ENCODE data around the gene PSMD1. TPM values are rescaled to one million over a fixed set of nuclear protein-coding genes. Genes with fewer than 3 reads are reported as not detected.

The PSMD1 gene
- polyA plus RNA-seq, 1 donor from 2014 or later, result 83.8 TPM

GRCh38 chr2:231198291-231199173 is 141.9 kb downstream of the PSMD1 start, which contains the start of gene ARMC9:
ARMC9 (plus strand) TSS chr2:231198631; CDS start chr2:231206239, 7,608 bp downstream.
- no peaks in the 10 kb centered on the region for H3K27me3 ChIP-seq (ENCODE audit: insufficient read depth, low read depth, low read length)
- H3F3A ChIP-seq (ENCODE audit: insufficient read depth, low read length, poor library complexity, severe bottlenecking), result no peaks in the 10 kb centered on the region
- no peaks in the 10 kb centered on the region for H3K36me3 ChIP-seq (ENCODE audit: insufficient read depth, low read length)
- H3K9ac ChIP-seq (ENCODE audit: low read length), result peak within 1 kb of the TSS; percentile 77
- H3K27ac ChIP-seq (ENCODE audit: low read length), result peak within 1 kb of the TSS; percentile 54
- H3K9me2 ChIP-seq (ENCODE audit: insufficient read depth, low read length), result no peaks in the 10 kb centered on the region
- no peaks in the 10 kb centered on the region for H3K9me3 ChIP-seq (ENCODE audit: low read length)
- peaks cover 12% of the 10 kb centered on the region for H3K79me2 ChIP-seq (replicated peaks; ENCODE audit: insufficient read depth, low read length)
- H4K20me1 ChIP-seq (ENCODE audit: insufficient read depth), result no peaks in the 10 kb centered on the region
- peak within 1 kb of the TSS; percentile 80 for H2AFZ ChIP-seq (ENCODE audit: low read depth, low read length)
- TF ChIP-seq TAF1 (IDR thresholded peaks at IDR 0.05; ENCODE audit: low read depth), result no peak
- TF ChIP-seq POLR2AphosphoS5 (IDR thresholded peaks at IDR 0.05), result peak; percentile 58
- peak; percentile 34 for TF ChIP-seq SMC3 (conservative IDR thresholded peaks at IDR 0.05; ENCODE audit: poor library complexity)
- peak; percentile 34 for TF ChIP-seq EP300 (conservative IDR thresholded peaks at IDR 0.05; ENCODE audit: poor library complexity, severe bottlenecking)
- TF ChIP-seq MXI1 (conservative IDR thresholded peaks at IDR 0.05; ENCODE audit: poor library complexity, severe bottlenecking), result peak; percentile 85
- TF ChIP-seq EZH2 (IDR thresholded peaks at IDR 0.05; ENCODE audit: borderline replicate concordance, insufficient read depth, low read length, poor library complexity, severe bottlenecking), result no peak
- no peak for TF ChIP-seq RAD21 (conservative IDR thresholded peaks at IDR 0.05)
- peak; percentile 26 for TF ChIP-seq CTCF (IDR thresholded peaks at IDR 0.05; ENCODE audit: poor library complexity, severe bottlenecking)
- TF ChIP-seq REST (IDR thresholded peaks at IDR 0.05; ENCODE audit: borderline replicate concordance), result peak; percentile 22
- H3K4me2 ChIP-seq (ENCODE audit: low read length), result peak within 1 kb of the TSS; percentile 96
- H3K4me3 ChIP-seq (ENCODE audit: low read length), result peak within 1 kb of the TSS; percentile 92

DNA sequence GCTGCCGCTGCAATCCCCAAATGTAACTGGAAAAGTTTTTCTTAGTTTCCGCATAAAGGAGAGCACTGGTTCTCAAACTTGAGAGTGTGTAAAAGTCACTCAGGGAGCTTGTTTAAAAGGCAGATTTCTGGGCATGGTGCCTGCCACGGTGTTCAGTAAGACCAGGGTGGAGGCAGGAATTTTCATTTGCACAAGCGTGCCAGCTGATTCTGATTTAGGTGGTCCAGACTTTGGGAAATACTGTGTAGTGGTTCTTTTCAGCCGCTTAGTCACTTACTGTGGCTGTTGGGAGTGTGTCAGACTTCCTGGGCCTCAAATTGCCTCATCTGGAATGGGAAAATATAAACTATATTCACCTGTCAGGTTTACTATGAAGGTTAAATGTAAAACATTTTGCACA is 142.6 kb downstream of the PSMD1 start:
- no peaks in the 10 kb centered on the region for H4K20me1 ChIP-seq (ENCODE audit: insufficient read depth)
- no peaks in the 10 kb centered on the region for H3F3A ChIP-seq (ENCODE audit: insufficient read depth, low read length, poor library complexity, severe bottlenecking)
- H3K9me2 ChIP-seq (ENCODE audit: insufficient read depth, low read length), result no peaks in the 10 kb centered on the region
- H3K79me2 ChIP-seq (replicated peaks; ENCODE audit: insufficient read depth, low read length), result peaks cover 12% of the 10 kb centered on the region
- H3K27me3 ChIP-seq (ENCODE audit: insufficient read depth, low read depth, low read length), result no peaks in the 10 kb centered on the region
- no peak overlapping the region for H3K27ac ChIP-seq (ENCODE audit: low read length)
- no peaks in the 10 kb centered on the region for H3K9me3 ChIP-seq (ENCODE audit: low read length)
- peak overlapping the region; percentile 96 for H3K4me2 ChIP-seq (ENCODE audit: low read length)
- peak overlapping the region; percentile 77 for H3K9ac ChIP-seq (ENCODE audit: low read length)
- no peaks in the 10 kb centered on the region for H3K36me3 ChIP-seq (ENCODE audit: insufficient read depth, low read length)
- H2AFZ ChIP-seq (ENCODE audit: low read depth, low read length), result peak overlapping the region; percentile 22
- peak; percentile 10 for TF ChIP-seq TAF1 (IDR thresholded peaks at IDR 0.05; ENCODE audit: low read depth)
- no peak for TF ChIP-seq MXI1 (conservative IDR thresholded peaks at IDR 0.05; ENCODE audit: poor library complexity, severe bottlenecking)
- H3K4me3 ChIP-seq (ENCODE audit: low read length), result peak overlapping the region; percentile 92
